A673 (cell line): ENCODE data around the gene EYS. TPM values are rescaled to one million over a fixed set of nuclear protein-coding genes. Genes with fewer than 3 reads are reported as not detected.

Experiments
- BruUV-seq: library from RNA; stranded (reverse); fragments of 400-500 nt; replicated peaks from 2 replicates; lab custom pipeline; 2021; lab: Mats Ljungman, UMichigan
- CTCF ChIA-PET: fragments of 300-600 bp; sonication (Branson Sonifier 250); formaldehyde crosslinking; loops from one replicate; lab custom pipeline; 2022; ENCODE audit warnings: antibody characterized with exemption; lab: Charles Lee
- POLR2A ChIA-PET: fragments of 300-600 bp; sonication (Branson Sonifier 250); formaldehyde crosslinking; loops from one replicate; lab custom pipeline; 2022; ENCODE audit warnings: antibody characterized with exemption; ENCODE audit not compliant: low non-redundant PET; lab: Charles Lee
- DNase-seq: peaks from one replicate; pipeline ENCODE4 v3.0.0-alpha.2; 2015; ENCODE audit warnings: low spot score
- H3K27ac ChIP-seq: fragments of 200-600 bp; sonication (generic); 2 replicates; pipeline ENCODE4 v1.5.1; 2016; ENCODE audit warnings: mixed run types, low read depth, mild to moderate bottlenecking, mixed read lengths, antibody characterized with exemption, low read length; ENCODE audit not compliant: poor library complexity, severe bottlenecking
- H3K27me3 ChIP-seq: fragments of 200-600 bp; sonication (generic); replicated peaks from 2 replicates; pipeline ENCODE4 v1.6.1; 2017; ENCODE audit warnings: mixed run types, low read depth, mild to moderate bottlenecking, mixed read lengths, antibody characterized with exemption, low read length; ENCODE audit not compliant: insufficient read depth, poor library complexity
- H3K36me3 ChIP-seq: fragments of 200-600 bp; sonication (generic); 2 replicates; pipeline ENCODE4 v1.6.1; 2016; ENCODE audit warnings: mixed run types, mild to moderate bottlenecking, mixed read lengths, antibody characterized with exemption, low read length; ENCODE audit not compliant: insufficient read depth, poor library complexity, severe bottlenecking
- H3K4me1 ChIP-seq: fragments of 200-600 bp; sonication (generic); 2 replicates; pipeline ENCODE4 v1.6.1; 2017; ENCODE audit warnings: mixed run types, mild to moderate bottlenecking, mixed read lengths, antibody characterized with exemption, low read length; ENCODE audit not compliant: insufficient read depth, poor library complexity, severe bottlenecking
- H3K4me3 ChIP-seq: fragments of 200-600 bp; sonication (generic); 2 replicates; pipeline ENCODE4 v1.5.1; 2016; ENCODE audit warnings: low read depth, mixed run types, mild to moderate bottlenecking, mixed read lengths, low read length; ENCODE audit not compliant: poor library complexity, severe bottlenecking
- H3K9me3 ChIP-seq: fragments of 200-600 bp; sonication (generic); 2 replicates; pipeline ENCODE4 v1.6.1; 2016; ENCODE audit warnings: mixed run types, low read depth, mild to moderate bottlenecking, mixed read lengths, antibody characterized with exemption, low read length; ENCODE audit not compliant: poor library complexity, severe bottlenecking
- CTCF ChIP-seq: fragments of 300-800, 200-600 bp; sonication (generic); conservative IDR thresholded peaks from 2 replicates; pipeline ENCODE4 v1.5.1; 2017; ENCODE audit warnings: low read depth, mild to moderate bottlenecking, antibody characterized with exemption, low read length, moderate library complexity, mixed read lengths
- EZH2 ChIP-seq: fragments of 200-600 bp; sonication (generic); IDR thresholded peaks from 2 replicates; pipeline ENCODE4 v1.6.1; 2017; ENCODE audit warnings: borderline replicate concordance, low read depth, mild to moderate bottlenecking, mixed read lengths, antibody characterized with exemption, low read length; ENCODE audit not compliant: poor library complexity, severe bottlenecking
- intact Hi-C: fragments of 100-400 bp; cut with micrococcal nuclease; formaldehyde crosslinking; loops from one replicate; pipeline ENCODE4 v1.10.0; 2022; ENCODE audit not compliant: unreplicated experiment
- total RNA-seq: library from RNA; stranded (reverse); gene quantifications from 2 replicates; pipeline ENCODE4 v1.2.3, GENCODE V29; 2021

Gene EYS
- total RNA-seq, 1 experiment from 2014 or later: 0.47 TPM

- BruUV-seq: no TSS peak
- Histone ChIP-seq H3K36me3 (peaks cover 8% of the 10 kb centered on the region), H3K4me3 (no peak overlapping the region), H3K9me3 (no peaks in the 10 kb centered on the region), H3K27me3 (no peaks in the 10 kb centered on the region), H3K27ac (no peak overlapping the region), H3K4me1 (no peaks in the 10 kb centered on the region)
- peak; percentile 5 for DNase-seq
- CTCF ChIA-PET: no interaction called here
- POLR2A ChIA-PET: no interaction called here
- intact Hi-C loops: no loop called here
- TF ChIP-seq CTCF (peak; percentile 18; the same call in 1 of the 2 replicates), EZH2 (no peak)
These were observed 2017.6 kb downstream of the EYS start for GRCh38 chr6:63689421-63689820.

GRCh38 chr6:63685446-63686379 lies 2021.3 kb downstream of the EYS start:
- H3K9me3 ChIP-seq: no peaks in the 10 kb centered on the region
- no peaks in the 10 kb centered on the region for H3K27me3 ChIP-seq
- H3K36me3 ChIP-seq: peaks cover 13% of the 10 kb centered on the region
- TF ChIP-seq EZH2: no peak
- H3K27ac ChIP-seq: no peak overlapping the region
- H3K4me1 ChIP-seq: no peaks in the 10 kb centered on the region
- H3K4me3 ChIP-seq: no peak overlapping the region
- intact Hi-C loops: no loop called here
- no TSS peak for BruUV-seq
- ChIA-PET CTCF (no interaction called here), POLR2A (no interaction called here)
- no peak for DNase-seq

- no TSS peak for BruUV-seq
- H3K9me3 ChIP-seq: no peaks in the 10 kb centered on the region
- no peaks in the 10 kb centered on the region for H3K4me1 ChIP-seq
- ChIA-PET POLR2A (no interaction called here), CTCF (no interaction called here)
- intact Hi-C loops: no loop called here
- DNase-seq: no peak
- no peak overlapping the region for H3K27ac ChIP-seq
- TF ChIP-seq EZH2 (no peak), CTCF (no peak)
- no peak overlapping the region for H3K4me3 ChIP-seq
- peaks cover 24% of the 10 kb centered on the region for H3K36me3 ChIP-seq
- H3K27me3 ChIP-seq: no peaks in the 10 kb centered on the region
These were observed 2023.9 kb downstream of the EYS start for GRCh38 chr6:63683071-63683603.
